Lower lobe of right lung (tissue), 2 donors: ENCODE results near the gene SMIM20. TPM values are rescaled to one million over a fixed set of nuclear protein-coding genes. Genes with fewer than 3 reads are reported as not detected.

ENCODE experiments used
- ATAC-seq, 2 donors: fragments of 200-7000 bp; cut with Tn5 transposase; one replicate each; pipeline ENCODE4 v1.9.1; 2020 to 2022; ENCODE audit warnings: mild to moderate bottlenecking in 2 of 2, moderate library complexity in 2 of 2
- DNase-seq: peaks from one replicate; pipeline ENCODE4 v3.0.0-alpha.2; 2020
- H3K27ac ChIP-seq: fragments of 200-600 bp; one replicate; pipeline ENCODE4 v1.8.0; 2022
- H3K27me3 ChIP-seq: fragments of 200-600 bp; one replicate; pipeline ENCODE4 v1.8.0; 2022; ENCODE audit warnings: low read depth
- H3K36me3 ChIP-seq: fragments of 200-600 bp; one replicate; pipeline ENCODE4 v1.8.0; 2022; ENCODE audit warnings: mild to moderate bottlenecking
- H3K4me1 ChIP-seq: fragments of 200-600 bp; one replicate; pipeline ENCODE4 v1.8.0; 2022
- H3K4me3 ChIP-seq: fragments of 200-600 bp; one replicate; pipeline ENCODE4 v1.8.0; 2022; ENCODE audit warnings: mild to moderate bottlenecking
- H3K9me3 ChIP-seq: fragments of 200-600 bp; one replicate; pipeline ENCODE4 v1.8.0; 2022
- CTCF ChIP-seq: fragments of 200-600 bp; IDR thresholded peaks from one replicate; pipeline ENCODE4 v1.8.0; 2022; ENCODE audit warnings: antibody characterized with exemption, mild to moderate bottlenecking
- intact Hi-C: fragments of 100-400 bp; cut with DNase I; formaldehyde crosslinking; loops from one replicate; pipeline ENCODE4 v1.11.0; 2022
- total RNA-seq: library from RNA; stranded (reverse); fragmentation: NEBNext Ultra II Directional; extraction: Animal tissue kit (Norgen Biotek cat#: 25700); gene quantifications from one replicate; pipeline ENCODE4 v1.2.1, GENCODE V29; 2021
- donor health status: DM: no; HTN: yes; CAD: no; lungs with severe emphysema.

SMIM20 gene
- total RNA-seq, 1 donor from 2014 or later, result 25.7 TPM

DNA sequence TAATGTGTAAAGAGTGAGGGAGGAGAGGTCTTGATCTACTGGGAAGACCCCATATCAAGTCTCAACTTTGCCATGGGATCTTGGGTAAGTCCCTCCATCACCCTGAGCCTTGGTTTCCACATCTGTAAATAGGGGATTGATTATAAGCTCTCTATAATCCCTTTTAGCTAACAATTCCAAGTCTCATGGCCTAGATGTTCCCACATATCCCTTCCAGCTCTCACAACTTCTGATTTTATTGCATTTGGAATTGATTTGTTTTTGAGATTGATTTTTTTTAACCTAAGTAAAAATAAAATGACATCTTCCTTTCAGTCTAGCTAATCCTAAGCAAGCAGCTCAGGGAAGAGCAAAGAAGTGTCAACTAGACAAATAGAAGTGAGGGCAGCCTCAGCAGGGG lies 29.8 kb downstream of the SMIM20 start:
- intact Hi-C loops, result no loop called here
- H3K27ac ChIP-seq, result no peak overlapping the region
- no peak for TF ChIP-seq CTCF
- no peak for ATAC-seq
- no peaks in the 10 kb centered on the region for H3K4me1 ChIP-seq
- H3K27me3 ChIP-seq, result no peaks in the 10 kb centered on the region
- no peaks in the 10 kb centered on the region for H3K36me3 ChIP-seq
- H3K9me3 ChIP-seq, result no peaks in the 10 kb centered on the region
- no peak for DNase-seq
- no peak overlapping the region for H3K4me3 ChIP-seq

- no peak for DNase-seq
- H3K4me3 ChIP-seq, result no peak overlapping the region
- no peak for TF ChIP-seq CTCF
- no peak overlapping the region for H3K27ac ChIP-seq
- no peak for ATAC-seq
- intact Hi-C loops, result no loop called here
- H3K4me1 ChIP-seq, result no peaks in the 10 kb centered on the region
- no peaks in the 10 kb centered on the region for H3K27me3 ChIP-seq
- no peaks in the 10 kb centered on the region for H3K9me3 ChIP-seq
- no peaks in the 10 kb centered on the region for H3K36me3 ChIP-seq
These were observed 34.0 kb downstream of the SMIM20 start for GRCh38 chr4:25948051-25948450.

- Histone ChIP-seq H3K36me3 (no peaks in the 10 kb centered on the region), H3K27ac (no peak overlapping the region), H3K27me3 (no peaks in the 10 kb centered on the region), H3K9me3 (no peaks in the 10 kb centered on the region), H3K4me3 (no peak overlapping the region), H3K4me1 (no peaks in the 10 kb centered on the region)
- ATAC-seq (no peak), DNase-seq (no peak)
- TF ChIP-seq CTCF, result no peak
- intact Hi-C loops, result no loop called here
These were observed 35.2 kb downstream of the SMIM20 start for GRCh38 chr4:25949173-25949748.

DNA sequence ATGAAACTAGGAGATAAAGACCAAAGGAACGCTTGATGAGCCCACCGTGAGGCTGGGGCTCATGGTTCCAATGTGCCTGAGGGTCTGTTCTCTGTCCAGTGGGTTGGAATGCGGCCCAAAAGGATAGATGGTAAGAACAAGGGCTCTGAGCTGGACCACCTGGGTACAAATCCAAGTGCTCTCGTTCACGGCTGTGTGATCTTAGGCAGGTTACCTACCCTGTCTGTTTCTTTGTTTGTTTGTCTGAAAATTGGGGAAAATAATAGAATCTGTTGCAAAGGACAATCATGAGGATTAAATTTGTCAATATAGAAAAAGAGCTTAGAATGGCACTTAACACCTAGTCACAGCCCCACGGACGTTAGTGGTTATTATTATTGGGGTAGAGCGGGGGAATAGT lies 36.0 kb downstream of the SMIM20 start:
- Histone ChIP-seq H3K27ac (no peak overlapping the region), H3K4me3 (no peak overlapping the region)
- intact Hi-C loops, result no loop called here

DNA sequence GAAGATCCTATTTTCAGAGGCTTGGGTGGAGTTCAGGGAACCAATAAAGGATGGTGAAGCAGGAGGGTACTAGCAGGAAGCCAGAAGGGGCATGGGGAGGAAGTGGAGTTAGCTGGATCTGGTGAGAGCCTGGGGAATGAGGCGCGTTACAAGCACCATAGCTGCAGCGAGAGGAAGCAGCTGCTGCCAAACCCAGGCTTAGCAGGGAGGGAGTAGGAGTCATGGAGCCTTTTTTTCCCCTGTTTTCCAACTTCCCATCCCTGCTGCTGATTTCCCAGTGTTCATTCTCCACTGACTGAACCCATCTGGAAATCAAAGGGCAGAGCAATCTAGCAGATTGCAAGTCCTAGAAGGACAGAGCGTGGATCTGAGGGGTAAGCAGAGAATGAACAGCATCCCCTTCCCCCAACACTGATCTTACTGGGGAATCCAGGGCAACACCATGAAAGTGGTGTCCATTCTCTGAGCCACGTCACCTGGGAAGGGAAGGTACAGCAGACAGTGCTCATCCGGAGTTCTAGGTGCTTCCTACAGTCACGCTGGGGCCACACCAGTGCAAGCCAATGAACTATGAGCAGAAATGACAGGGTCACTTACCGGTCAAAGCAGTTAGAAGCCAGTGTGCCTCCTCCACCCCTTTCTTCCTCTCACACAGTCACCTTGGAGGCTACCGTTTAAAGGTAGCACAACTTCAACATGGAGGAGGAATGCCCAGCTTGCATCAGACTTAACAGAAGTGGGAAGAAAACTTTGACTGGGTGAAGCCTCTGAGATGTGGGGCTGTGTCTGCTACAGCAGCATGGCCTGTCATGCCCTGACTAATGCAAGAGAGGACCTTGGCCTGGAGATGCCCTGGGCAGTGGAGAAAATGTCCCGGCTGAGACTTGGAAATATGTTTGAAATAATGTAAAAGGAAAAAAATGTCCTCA lies 36.7 kb downstream of the SMIM20 start:
- no peak overlapping the region for H3K27ac ChIP-seq

More for the DNA sequence above, 36.0 kb downstream of the SMIM20 start:
- no peak for TF ChIP-seq CTCF
- DNase-seq (no peak), ATAC-seq (no peak)
- Histone ChIP-seq H3K9me3 (no peaks in the 10 kb centered on the region), H3K36me3 (no peaks in the 10 kb centered on the region), H3K27me3 (no peaks in the 10 kb centered on the region), H3K4me1 (no peaks in the 10 kb centered on the region)

More for the DNA sequence above, 36.7 kb downstream of the SMIM20 start:
- Histone ChIP-seq H3K27me3 (no peaks in the 10 kb centered on the region), H3K36me3 (no peaks in the 10 kb centered on the region), H3K4me3 (no peak overlapping the region), H3K4me1 (no peaks in the 10 kb centered on the region), H3K9me3 (no peaks in the 10 kb centered on the region)
- TF ChIP-seq CTCF, result no peak
- ATAC-seq (no peak), DNase-seq (no peak)
- intact Hi-C loops, result no loop called here
